Head of caudate nucleus (tissue), 42 donors: ENCODE measurements around the gene SMIM29.

ENCODE experiments used
- DNase-seq, 42 donors: peaks; one replicate each; pipeline versions ENCODE4 v3.0.0 to v3.0.0-alpha.2; 2020 to 2021; ENCODE audit warnings: mixed read lengths in 7 of 42
- intact Hi-C: fragments of 100-400 bp; cut with DNase I; formaldehyde crosslinking; loops from one replicate; pipeline ENCODE4 v1.15.0; 2022

Gene SMIM29

GRCh38 chr6:34205916-34206315 is 42.9 kb downstream of the SMIM29 start:
- intact Hi-C loops, result no loop called here
- no peak for DNase-seq

- intact Hi-C loops, result no loop called here
- DNase-seq, result no peak
Measured at GRCh38 chr6:34205466-34205865, 43.3 kb downstream of the SMIM29 start.

- intact Hi-C loops, result no loop called here
- DNase-seq, result no peak
Measured at GRCh38 chr6:34204693-34205092, 44.1 kb downstream of the SMIM29 start.

DNA sequence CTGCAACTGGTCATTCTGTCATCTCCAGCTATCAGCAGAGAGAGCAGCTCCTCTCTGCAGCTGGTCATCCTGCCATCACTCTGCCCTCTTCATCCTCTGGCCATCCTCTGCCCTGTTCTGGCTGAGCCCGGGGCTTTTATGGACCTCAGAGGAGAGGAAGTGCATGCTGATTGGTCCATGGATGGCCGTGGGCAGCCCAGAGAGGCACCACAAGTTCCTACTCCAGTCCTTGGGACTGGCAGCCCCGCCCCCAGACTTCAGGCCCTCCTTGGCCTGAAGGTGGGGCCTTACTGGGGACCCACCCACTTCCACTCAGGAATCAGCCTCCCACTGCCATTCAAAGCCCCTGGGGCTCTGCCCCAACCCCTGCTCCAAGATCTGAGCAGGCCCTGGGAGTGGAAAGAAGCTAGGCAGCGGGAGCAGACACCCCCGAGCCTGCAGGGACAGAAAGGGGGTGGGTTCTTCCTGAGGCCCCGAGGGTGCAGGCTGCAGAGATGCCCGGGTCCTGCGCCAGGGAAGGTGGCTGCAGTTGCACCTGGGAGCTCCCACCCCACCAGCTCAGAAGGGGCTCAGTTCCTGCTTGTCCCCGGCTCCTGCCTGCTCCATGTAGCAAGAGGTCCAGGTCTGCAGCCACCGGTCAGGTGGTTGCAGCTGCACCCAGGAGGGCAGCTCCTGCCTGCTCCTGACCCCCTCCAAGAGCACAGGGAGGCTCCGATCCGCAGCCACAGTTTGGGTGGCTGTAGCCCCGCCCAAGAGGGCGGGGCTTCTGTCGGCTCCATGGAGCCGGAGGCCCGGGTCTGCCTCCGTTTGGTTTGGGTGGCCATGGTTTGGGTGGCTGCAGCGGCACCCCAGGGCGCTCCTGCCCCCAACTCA is 46.2 kb downstream of the SMIM29 start:
- intact Hi-C loops, result no loop called here
- DNase-seq, result no peak

GRCh38 chr6:34201455-34202107 is 47.2 kb downstream of the SMIM29 start:
- intact Hi-C loops, result no loop called here
- no peak for DNase-seq

- no peak for DNase-seq
- intact Hi-C loops, result no loop called here
Measured at GRCh38 chr6:34200340-34200971, 48.4 kb downstream of the SMIM29 start.

GRCh38 chr6:34196833-34197195 is 52.0 kb downstream of the SMIM29 start:
- no peak for DNase-seq
- intact Hi-C loops, result loop anchor here (10.0 kb wide), 1 partner anchor 218 kb away; no protein-coding TSS in a partner anchor
